ENCODE data around the gene NEAT1. TPM values are rescaled to one million over a fixed set of nuclear protein-coding genes. Genes with fewer than 3 reads are reported as not detected.
A peak's percentile ranks its signal among the peaks of the same experiment; 100 is the strongest.

The NEAT1 gene
- total RNA-seq, 1 donor from 2014 or later = 411 TPM

- peaks cover 3% of the 10 kb centered on the region for H3K27me3 Mint-ChIP-seq
- H3K9me3 Mint-ChIP-seq = no peaks in the 10 kb centered on the region
- H3K27ac Mint-ChIP-seq = peak overlapping the region; percentile 100
- H3K4me1 Mint-ChIP-seq = peaks cover 77% of the 10 kb centered on the region
- intact Hi-C loops (cut with micrococcal nuclease) = loop anchor here (2.0 kb wide), 1 partner anchor 49 kb away; no protein-coding TSS in a partner anchor
- peaks cover 66% of the 10 kb centered on the region for H3K36me3 Mint-ChIP-seq (ENCODE audit: low read depth)
- peak; percentile 83 for DNase-seq
- peak overlapping the region; percentile 100 for H3K4me3 Mint-ChIP-seq
Measured at GRCh38 chr11:65427691-65428577, 5.3 kb downstream of the NEAT1 start.

DNA sequence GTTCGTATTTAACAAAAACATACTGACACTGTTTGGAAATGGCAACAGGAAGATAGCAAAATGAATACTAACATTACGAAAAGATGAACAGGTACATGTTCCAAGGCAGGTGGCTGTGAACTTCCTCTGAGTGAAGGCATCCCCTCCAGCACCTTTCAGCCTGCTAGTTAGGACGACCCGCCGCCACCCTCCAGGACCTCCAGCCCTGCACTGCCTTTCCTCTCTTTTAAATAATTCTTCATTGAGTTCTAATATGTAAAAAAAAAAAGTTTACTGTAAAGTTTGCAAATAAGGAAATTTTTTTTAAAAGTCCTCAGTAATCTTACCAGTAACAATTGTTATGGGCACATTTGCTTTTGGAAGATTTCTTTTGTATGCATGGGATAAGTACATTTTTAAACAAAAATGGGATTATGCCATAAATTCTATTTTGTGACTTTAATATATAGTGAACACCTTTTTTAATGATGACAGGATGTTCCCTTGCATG, 6.0 kb downstream of the NEAT1 start:
- peak; percentile 74 for DNase-seq
- intact Hi-C loops (cut with micrococcal nuclease) = loop anchor here (2.0 kb wide), 1 partner anchor 48 kb away; no protein-coding TSS in a partner anchor
- Mint-ChIP-seq H3K9me3 (no peaks in the 10 kb centered on the region), H3K36me3 (ENCODE audit: low read depth) (peaks cover 63% of the 10 kb centered on the region), H3K27ac (peak overlapping the region; percentile 100), H3K4me3 (peak overlapping the region; percentile 100), H3K27me3 (peaks cover 2% of the 10 kb centered on the region), H3K4me1 (peaks cover 80% of the 10 kb centered on the region)

DNA sequence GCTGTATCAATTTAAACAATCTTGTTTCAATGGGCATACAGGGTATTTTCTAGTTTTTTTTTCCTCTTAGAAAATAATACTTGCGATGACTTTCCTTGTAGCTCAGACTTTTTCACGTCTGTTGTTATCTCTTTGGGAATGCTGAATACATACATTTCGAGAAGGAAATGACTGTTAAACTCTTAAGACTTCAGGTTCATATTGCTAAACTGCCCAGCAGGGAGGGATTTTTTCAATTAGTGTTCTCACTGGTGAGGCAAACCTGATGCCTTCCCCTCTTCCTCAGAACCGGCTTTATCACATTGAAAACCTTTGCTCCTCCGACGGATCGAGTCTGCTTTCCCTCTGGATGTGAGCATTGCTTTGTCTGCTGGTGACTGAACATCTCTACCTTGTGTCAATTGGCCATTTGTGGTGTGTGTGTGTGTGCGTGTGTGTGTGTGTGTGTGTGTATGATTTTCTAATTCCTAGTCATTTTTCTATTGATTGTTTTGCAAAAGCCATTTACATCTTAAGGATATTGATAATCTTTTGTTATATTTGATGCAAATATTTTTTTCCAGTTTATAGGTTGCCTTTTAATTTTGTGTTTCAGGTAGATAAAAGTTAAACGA, 6.6 kb downstream of the NEAT1 start:
- intact Hi-C loops (cut with micrococcal nuclease) = loop anchor here (2.0 kb wide), 1 partner anchor 48 kb away; no protein-coding TSS in a partner anchor

DNA sequence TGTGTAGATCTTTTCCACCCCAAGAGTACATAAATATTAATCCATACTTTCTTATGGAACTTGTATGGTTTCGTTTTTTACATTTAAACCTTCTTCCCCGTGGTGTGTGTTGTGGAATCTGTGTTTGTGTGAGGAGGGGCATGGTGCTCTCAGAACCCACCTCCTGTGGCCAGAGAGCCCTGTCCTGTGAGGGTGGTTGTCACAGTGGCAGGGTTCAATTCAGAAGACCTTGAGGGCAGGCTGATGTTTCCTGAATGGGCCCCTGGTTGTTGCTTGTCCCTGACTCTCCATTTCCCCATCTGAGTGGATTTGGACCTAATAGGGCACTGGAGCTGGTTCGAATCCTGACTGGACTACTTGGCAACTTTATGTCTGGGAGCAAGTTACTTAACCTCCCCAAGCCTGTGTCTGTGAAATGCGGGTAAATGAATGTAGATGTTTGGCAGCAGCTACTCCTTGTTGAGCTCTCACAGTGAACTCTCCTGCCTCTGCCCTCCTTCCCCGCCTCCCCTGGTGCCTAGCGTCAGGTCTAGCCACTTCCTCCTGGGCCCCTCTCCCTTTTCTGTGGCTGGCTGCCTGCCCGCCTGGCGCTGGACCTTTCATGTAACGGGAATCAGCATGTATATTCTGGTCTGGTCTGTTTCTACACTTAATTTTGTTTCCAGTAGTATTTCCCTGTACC, 7.3 kb downstream of the NEAT1 start:
- Mint-ChIP-seq H3K27ac (peak overlapping the region; percentile 100), H3K4me1 (peaks cover 81% of the 10 kb centered on the region), H3K9me3 (no peaks in the 10 kb centered on the region), H3K4me3 (peak overlapping the region; percentile 100), H3K27me3 (no peaks in the 10 kb centered on the region), H3K36me3 (ENCODE audit: low read depth) (peaks cover 60% of the 10 kb centered on the region)
- DNase-seq = peak; percentile 85
- intact Hi-C loops (cut with micrococcal nuclease) = loop anchor here (1.0 to 5.0 kb wide), 3 partner anchors 37 to 48 kb away; partner anchors contain the start of gene SLC25A45

More for the DNA sequence above, 6.6 kb downstream of the NEAT1 start:
- peaks cover 81% of the 10 kb centered on the region for H3K4me1 Mint-ChIP-seq
- DNase-seq = peak; percentile 78
- peaks cover 60% of the 10 kb centered on the region for H3K36me3 Mint-ChIP-seq (ENCODE audit: low read depth)
- no peaks in the 10 kb centered on the region for H3K9me3 Mint-ChIP-seq
- peak overlapping the region; percentile 100 for H3K27ac Mint-ChIP-seq
- peaks cover 2% of the 10 kb centered on the region for H3K27me3 Mint-ChIP-seq
- peak overlapping the region; percentile 100 for H3K4me3 Mint-ChIP-seq

- peaks cover 83% of the 10 kb centered on the region for H3K4me1 Mint-ChIP-seq
- no peaks in the 10 kb centered on the region for H3K9me3 Mint-ChIP-seq
- H3K36me3 Mint-ChIP-seq (ENCODE audit: low read depth) = peaks cover 58% of the 10 kb centered on the region
- peak overlapping the region; percentile 100 for H3K4me3 Mint-ChIP-seq
- H3K27ac Mint-ChIP-seq = peak overlapping the region; percentile 100
- intact Hi-C loops (cut with micrococcal nuclease) = loop anchor here (1.0 to 5.0 kb wide), 2 partner anchors 37 to 48 kb away; partner anchors contain the start of gene SLC25A45
- peak; percentile 78 for DNase-seq
- H3K27me3 Mint-ChIP-seq = no peaks in the 10 kb centered on the region
Measured at GRCh38 chr11:65430406-65431217, 8.0 kb downstream of the NEAT1 start.

- Mint-ChIP-seq H3K9me3 (no peaks in the 10 kb centered on the region), H3K36me3 (ENCODE audit: low read depth) (peaks cover 59% of the 10 kb centered on the region)
- intact Hi-C loops (cut with micrococcal nuclease) = loop anchor here (5.0 kb wide), 1 partner anchor 36 kb away; no protein-coding TSS in a partner anchor
Measured at GRCh38 chr11:65431451-65432099, 9.0 kb downstream of the NEAT1 start.

DNA sequence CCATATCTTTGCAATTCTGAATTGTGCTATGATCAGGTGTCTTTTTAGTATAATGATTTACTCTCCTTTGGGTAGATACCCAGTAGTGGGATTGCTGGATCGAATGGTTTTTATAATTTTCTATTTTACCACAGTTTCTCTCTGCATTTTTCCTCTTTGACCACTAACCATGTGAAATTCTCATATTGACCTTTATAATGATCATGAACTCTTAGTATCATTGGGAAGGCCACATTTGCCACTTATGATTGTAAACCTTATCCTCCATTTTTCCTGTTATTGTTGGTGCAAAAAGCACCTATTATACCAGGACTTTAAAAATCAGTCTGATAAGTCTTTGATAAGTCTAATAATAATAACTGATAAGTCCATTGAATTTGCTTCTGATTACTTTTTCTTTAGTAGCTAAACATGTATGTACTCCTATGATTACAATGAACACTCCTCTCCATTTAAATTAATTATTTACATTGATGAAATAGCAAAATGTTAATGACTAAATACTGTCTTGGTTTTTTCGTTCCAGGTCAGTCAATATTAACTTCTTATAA, 9.6 kb downstream of the NEAT1 start:
- Mint-ChIP-seq H3K4me3 (peak overlapping the region; percentile 67), H3K36me3 (ENCODE audit: low read depth) (peaks cover 57% of the 10 kb centered on the region), H3K4me1 (peaks cover 82% of the 10 kb centered on the region), H3K27me3 (no peaks in the 10 kb centered on the region), H3K27ac (peak overlapping the region; percentile 81), H3K9me3 (no peaks in the 10 kb centered on the region)
- intact Hi-C loops (cut with micrococcal nuclease) = loop anchor here (5.0 kb wide), 1 partner anchor 35 kb away; no protein-coding TSS in a partner anchor
- DNase-seq = no peak

More at GRCh38 chr11:65431451-65432099, 9.0 kb downstream of the NEAT1 start:
- peak overlapping the region; percentile 81 for H3K27ac Mint-ChIP-seq
- H3K27me3 Mint-ChIP-seq = no peaks in the 10 kb centered on the region
- peak overlapping the region; percentile 67 for H3K4me3 Mint-ChIP-seq
- peak; percentile 79 for DNase-seq
- H3K4me1 Mint-ChIP-seq = peaks cover 85% of the 10 kb centered on the region

DNA sequence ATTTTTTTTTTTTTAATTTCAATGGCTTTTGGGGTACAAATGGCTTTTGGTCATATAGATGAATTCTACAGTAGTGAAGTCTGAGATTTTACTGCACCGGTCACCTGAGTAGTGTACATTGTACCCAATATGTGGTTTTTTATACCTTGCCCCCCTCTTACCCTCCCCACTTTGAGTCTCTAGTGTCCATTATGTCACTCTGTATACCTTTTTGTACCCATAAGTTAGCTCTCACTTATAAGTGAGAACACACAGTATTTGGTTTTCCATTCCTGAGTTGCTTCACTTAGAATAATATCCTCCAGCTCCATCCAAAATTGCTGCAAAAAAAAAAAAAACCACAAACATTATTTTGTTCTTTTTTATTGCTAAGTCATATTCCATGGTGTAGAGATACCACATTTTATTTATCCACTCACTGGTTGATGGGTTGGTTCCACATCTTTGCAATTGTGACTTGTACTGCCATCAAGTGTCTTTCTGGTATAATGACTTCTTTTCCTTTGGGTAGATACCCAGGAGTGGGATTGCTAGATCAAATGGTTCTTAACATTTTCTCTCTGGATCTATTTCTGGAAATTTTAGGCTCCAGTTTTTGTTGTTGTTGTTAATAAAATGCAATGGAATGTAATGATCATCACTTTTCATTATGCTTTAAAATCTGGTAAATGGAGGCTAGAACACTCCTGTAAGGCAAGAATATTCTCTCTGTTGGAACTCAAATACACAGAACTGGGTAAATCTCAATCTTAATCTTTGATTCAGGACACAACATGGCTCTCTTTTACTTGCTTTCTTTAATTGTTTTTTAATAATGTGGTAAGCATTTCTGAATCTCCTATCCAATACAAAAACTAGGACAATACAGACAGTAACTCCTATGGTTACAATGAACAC, 10.3 kb downstream of the NEAT1 start:
- Mint-ChIP-seq H3K27ac (peak overlapping the region; percentile 76), H3K4me3 (peak overlapping the region; percentile 54), H3K9me3 (no peaks in the 10 kb centered on the region), H3K27me3 (no peaks in the 10 kb centered on the region), H3K36me3 (ENCODE audit: low read depth) (peaks cover 57% of the 10 kb centered on the region), H3K4me1 (peaks cover 79% of the 10 kb centered on the region)
- DNase-seq = no peak
- intact Hi-C loops (cut with micrococcal nuclease) = loop anchor here (1.0 to 5.0 kb wide), 3 partner anchors 17 to 67 kb away; no protein-coding TSS in a partner anchor

GRCh38 chr11:65433657-65434056, 11.1 kb downstream of the NEAT1 start:
- no peak overlapping the region for H3K27ac Mint-ChIP-seq
- no peaks in the 10 kb centered on the region for H3K27me3 Mint-ChIP-seq
- DNase-seq = no peak
- no peak overlapping the region for H3K4me3 Mint-ChIP-seq
- no peaks in the 10 kb centered on the region for H3K9me3 Mint-ChIP-seq
- peaks cover 56% of the 10 kb centered on the region for H3K36me3 Mint-ChIP-seq (ENCODE audit: low read depth)
- intact Hi-C loops (cut with micrococcal nuclease) = loop anchor here (1.0 to 5.0 kb wide), 3 partner anchors 17 to 67 kb away; no protein-coding TSS in a partner anchor
- H3K4me1 Mint-ChIP-seq = peaks cover 78% of the 10 kb centered on the region

DNA sequence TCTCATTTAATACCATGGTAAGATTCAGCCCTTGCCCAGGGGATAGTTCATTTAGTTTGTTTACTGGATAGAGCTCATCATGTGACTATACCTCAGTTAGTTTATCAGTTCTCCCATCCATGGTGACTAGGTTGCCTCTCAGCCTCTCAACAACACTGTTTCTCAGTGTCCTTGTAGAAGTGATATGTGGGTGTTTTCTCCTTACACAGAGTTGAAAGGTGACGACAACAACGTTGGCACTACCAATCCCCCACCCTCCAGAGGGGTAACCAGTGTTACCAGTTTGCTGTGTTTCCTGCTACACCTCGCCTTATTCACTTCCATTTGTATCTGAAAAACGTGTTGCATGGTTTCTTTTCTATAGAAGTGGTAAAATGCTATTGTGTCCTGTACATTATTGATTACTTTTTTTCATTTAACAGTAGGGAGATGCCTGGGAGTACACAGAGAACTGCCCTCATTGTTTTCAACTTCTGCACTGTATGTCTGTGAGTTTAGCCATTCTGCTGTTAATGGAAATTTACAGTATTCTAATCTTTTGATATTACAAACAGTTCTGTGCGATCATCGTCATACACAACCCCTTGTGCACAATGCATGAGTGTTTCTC, 11.6 kb downstream of the NEAT1 start:
- peaks cover 80% of the 10 kb centered on the region for H3K4me1 Mint-ChIP-seq
- peak overlapping the region; percentile 34 for H3K27ac Mint-ChIP-seq
- H3K9me3 Mint-ChIP-seq = no peaks in the 10 kb centered on the region
- no peaks in the 10 kb centered on the region for H3K27me3 Mint-ChIP-seq
- no peak for DNase-seq
- peaks cover 60% of the 10 kb centered on the region for H3K36me3 Mint-ChIP-seq (ENCODE audit: low read depth)
- intact Hi-C loops (cut with micrococcal nuclease) = loop anchor here (5.0 kb wide), 1 partner anchor 33 kb away; no protein-coding TSS in a partner anchor
- no peak overlapping the region for H3K4me3 Mint-ChIP-seq

Measured in activated CD4-positive, alpha-beta T cell treated with anti-CD3 and anti-CD28 coated beads, Interleukin-2, amount 10 ng/mL, durations not matched to agents 24 days and 14 days (primary cell).